ENCODE results near the gene APOA5.

GRCh38 chr11:116807601-116808261, 16.1 kb upstream of the APOA5 start:
- TF ChIP-seq POLR2AphosphoS5 (IDR thresholded peaks at IDR 0.05; ENCODE audit: insufficient read depth, low read depth, low read length) (no peak), CTCF (IDR thresholded peaks at IDR 0.05; ENCODE audit: extremely low read depth in 1 of 2, insufficient read depth in 1 of 2, low read depth in 1 of 2, low read length in 2 of 2) (no peak), POLR2A (IDR thresholded peaks at IDR 0.05; ENCODE audit: low read depth, low read length) (no peak), JUN (IDR thresholded peaks at IDR 0.05; ENCODE audit: borderline replicate concordance, insufficient read depth, insufficient read length, low read depth) (no peak)
